HEK293T (cell line): ENCODE results near the gene PLA2G3.

ENCODE experiments used
- CTCF ChIA-PET: fragments of 350-600 bp; formaldehyde crosslinking; extraction: SDS; loops from one replicate; lab custom pipeline; 2021; ENCODE audit warnings: antibody characterized with exemption, inconsistent platforms; lab: Yijun Ruan, JAX
- POLR2A ChIA-PET: fragments of 350-600 bp; formaldehyde crosslinking; extraction: SDS; loops from one replicate; lab custom pipeline; 2020; ENCODE audit warnings: antibody characterized with exemption, inconsistent platforms; lab: Yijun Ruan, JAX
- DNase-seq: peaks from one replicate; pipeline ENCODE4 v3.0.0; 2012; ENCODE audit warnings: mixed read lengths; ENCODE audit errors: extremely low spot score
- ARNT ChIP-seq: fragments of 450-650 bp; IDR thresholded peaks from 2 replicates; pipeline ENCODE4 v1.6.1; 2017; ENCODE audit warnings: mild to moderate bottlenecking
- BHLHE40 ChIP-seq: fragments of 450-650 bp; IDR thresholded peaks from 2 replicates; pipeline ENCODE4 v1.6.1; 2016; ENCODE audit warnings: mild to moderate bottlenecking, moderate library complexity, borderline replicate concordance
- CTBP1 ChIP-seq: fragments of 450-650 bp; IDR thresholded peaks from 2 replicates; pipeline ENCODE4 v1.6.1; 2016; ENCODE audit warnings: borderline replicate concordance
- ELF4 ChIP-seq: fragments of 450-650 bp; IDR thresholded peaks from 2 replicates; pipeline ENCODE4 v1.6.1; 2017; ENCODE audit warnings: antibody characterized with exemption
- FOXA1 ChIP-seq: fragments of 450-650 bp; IDR thresholded peaks from 2 replicates; pipeline ENCODE4 v1.6.1; 2016; ENCODE audit warnings: mild to moderate bottlenecking
- FOXK2 ChIP-seq: fragments of 450-650 bp; IDR thresholded peaks from 2 replicates; pipeline ENCODE4 v1.6.1; 2016; ENCODE audit warnings: mild to moderate bottlenecking
- FOXM1 ChIP-seq: fragments of 450-650 bp; IDR thresholded peaks from 2 replicates; pipeline ENCODE4 v1.6.1; 2017; ENCODE audit warnings: mild to moderate bottlenecking, borderline replicate concordance
- HDGF ChIP-seq: fragments of 450-650 bp; IDR thresholded peaks from 2 replicates; pipeline ENCODE4 v1.6.1; 2017; ENCODE audit warnings: antibody characterized with exemption, borderline replicate concordance
- L3MBTL2 ChIP-seq: fragments of 450-650 bp; conservative IDR thresholded peaks from 2 replicates; pipeline ENCODE4 v1.6.1; 2016; ENCODE audit warnings: mild to moderate bottlenecking
- LEF1 ChIP-seq: fragments of 450-650 bp; IDR thresholded peaks from 2 replicates; pipeline ENCODE4 v1.6.1; 2017; ENCODE audit warnings: mild to moderate bottlenecking, borderline replicate concordance
- NFRKB ChIP-seq: fragments of 450-650 bp; IDR thresholded peaks from 2 replicates; pipeline ENCODE4 v1.6.1; 2016; ENCODE audit warnings: mild to moderate bottlenecking, moderate library complexity
- SP1 ChIP-seq: fragments of 450-650 bp; IDR thresholded peaks from 2 replicates; pipeline ENCODE4 v1.6.1; 2017
- SUZ12 ChIP-seq: fragments of 450-650 bp; IDR thresholded peaks from 2 replicates; pipeline ENCODE4 v1.6.1; 2016; ENCODE audit warnings: mild to moderate bottlenecking
- TARDBP ChIP-seq: fragments of 450-650 bp; IDR thresholded peaks from 2 replicates; pipeline ENCODE4 v1.6.1; 2016
- ZNF384 ChIP-seq: fragments of 450-650 bp; IDR thresholded peaks from 2 replicates; pipeline ENCODE4 v1.6.1; 2016
- TF ChIP-seq, protein P1 (sequence below): fragments of 450-650 bp; IDR thresholded peaks from 2 replicates; pipeline ENCODE4 v1.6.1; 2016

The PLA2G3 gene

DNA sequence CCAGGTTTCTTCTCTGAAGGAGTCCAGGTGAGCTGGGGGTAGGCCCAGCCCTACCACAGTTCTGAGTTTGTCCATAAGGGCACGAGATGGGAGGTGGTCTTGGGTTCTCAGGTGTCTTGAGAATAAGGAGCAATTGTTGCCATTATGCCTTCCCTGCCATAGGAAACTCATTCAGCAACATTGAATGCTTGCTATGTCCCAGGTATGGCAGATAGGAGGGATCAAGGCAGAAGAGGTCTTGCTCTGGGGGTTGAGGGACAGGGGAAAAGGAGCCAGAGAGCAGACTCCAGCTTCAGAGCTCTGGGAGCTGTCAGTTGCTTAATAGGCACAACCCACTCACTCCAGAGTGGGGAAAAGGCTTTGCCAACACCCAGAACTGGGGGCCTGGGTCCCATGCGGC, 37.2 kb downstream of the PLA2G3 start:
- POLR2A ChIA-PET, result no interaction called here
- no peak for DNase-seq
- CTCF ChIA-PET, result interaction anchor here (1.1 kb wide), 1 partner anchor 13 kb away, joined by 4 read pairs; no protein-coding TSS in a partner anchor
- TF ChIP-seq NFRKB (no peak), BHLHE40 (no peak)

DNA sequence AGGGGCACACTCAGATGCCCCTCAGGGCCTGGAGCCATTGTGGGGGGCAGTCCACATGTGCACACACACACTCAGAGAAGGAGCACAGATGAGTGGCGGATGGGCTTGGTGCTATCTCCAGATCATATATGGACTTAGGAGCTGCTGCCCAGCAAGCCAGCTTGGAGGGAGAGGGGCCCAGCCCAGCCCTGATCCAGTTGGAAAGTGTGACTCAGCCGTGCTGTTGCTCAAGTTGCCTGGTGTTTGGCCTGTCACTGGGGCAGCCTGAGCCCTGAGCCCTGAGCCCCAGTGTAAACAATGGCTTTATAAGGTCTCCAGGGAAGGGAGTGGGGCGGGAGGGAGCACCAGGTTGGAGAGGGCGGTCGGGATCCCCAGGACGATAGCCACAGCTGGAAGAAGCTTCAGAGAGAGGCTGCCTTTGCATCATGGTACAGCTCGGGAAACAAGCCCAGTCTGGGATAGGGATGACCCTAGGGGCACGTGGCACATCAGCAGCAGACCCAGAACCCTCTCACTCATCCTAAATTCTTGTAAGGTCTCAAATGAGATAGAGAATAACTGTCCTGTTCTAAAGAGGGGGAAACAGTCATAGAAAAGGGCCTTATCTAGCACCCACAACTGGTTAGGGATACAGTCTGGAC, 37.7 kb downstream of the PLA2G3 start:
- TF ChIP-seq ZNF384 (no peak), NFRKB (no peak), FOXM1 (no peak), L3MBTL2 (no peak), FOXA1 (no peak), BHLHE40 (no peak), ELF4 (no peak), ARNT (no peak), HDGF (no peak), CTBP1 (no peak), TARDBP (no peak), LEF1 (no peak), SP1 (no peak), FOXK2 (no peak), SUZ12 (no peak)
- ChIA-PET POLR2A (interaction anchor here (0.8 to 1.7 kb wide), 2 partner anchors 21 kb away, joined by 3 to 6 read pairs; partner anchors contain the start of genes INPP5J and SMTN), CTCF (interaction anchor here (1.1 kb wide), 1 partner anchor 13 kb away, joined by 4 read pairs; no protein-coding TSS in a partner anchor)
- no peak for DNase-seq

DNA sequence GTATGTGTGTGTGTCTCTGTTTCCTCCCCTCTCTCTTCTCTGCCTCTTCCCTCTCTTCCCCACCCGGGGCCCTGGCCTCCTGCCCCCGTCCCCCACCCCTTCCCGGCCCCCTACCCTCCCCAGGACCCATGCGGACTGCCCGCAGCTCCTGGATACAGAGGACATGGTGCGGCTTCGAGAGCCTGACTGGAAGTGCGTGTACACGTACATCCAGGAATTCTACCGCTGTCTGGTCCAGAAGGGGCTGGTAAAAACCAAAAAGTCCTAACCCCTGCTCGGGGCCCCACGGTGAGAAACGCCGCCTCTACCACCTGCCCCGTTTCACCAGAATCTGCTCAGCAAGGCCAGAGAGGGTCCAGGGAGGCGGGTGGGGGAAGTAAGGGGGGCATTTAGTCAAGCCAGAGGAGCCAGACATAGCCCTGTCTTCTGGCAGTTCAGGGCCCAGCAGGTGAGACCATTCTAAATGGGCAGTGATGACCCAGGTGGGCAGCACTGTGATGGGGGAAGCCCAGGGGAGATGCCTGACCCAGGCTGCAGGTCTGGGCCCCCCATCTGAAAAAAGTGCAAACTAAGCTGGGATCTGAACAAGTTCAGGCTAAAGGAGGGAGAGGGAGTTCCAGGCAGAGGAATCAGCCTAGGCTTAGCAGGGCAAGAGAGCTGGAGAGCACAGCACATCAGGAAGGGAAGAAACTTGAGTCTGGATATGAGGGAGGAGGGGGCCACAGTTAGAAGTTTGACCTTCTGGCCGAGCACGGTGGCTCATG, 39.4 kb downstream of the PLA2G3 start:
- CTCF ChIA-PET, result no interaction called here
- POLR2A ChIA-PET, result interaction anchor here (1.7 kb wide), 1 partner anchor 20 kb away, joined by 6 read pairs; the partner anchor contains the start of gene SMTN
- DNase-seq, result no peak
- no peak for TF ChIP-seq ELF4
- TF ChIP-seq ARNT, result no peak
- no peak for TF ChIP-seq SUZ12
- TF ChIP-seq ZNF384, result no peak
- TF ChIP-seq, protein P1, sequence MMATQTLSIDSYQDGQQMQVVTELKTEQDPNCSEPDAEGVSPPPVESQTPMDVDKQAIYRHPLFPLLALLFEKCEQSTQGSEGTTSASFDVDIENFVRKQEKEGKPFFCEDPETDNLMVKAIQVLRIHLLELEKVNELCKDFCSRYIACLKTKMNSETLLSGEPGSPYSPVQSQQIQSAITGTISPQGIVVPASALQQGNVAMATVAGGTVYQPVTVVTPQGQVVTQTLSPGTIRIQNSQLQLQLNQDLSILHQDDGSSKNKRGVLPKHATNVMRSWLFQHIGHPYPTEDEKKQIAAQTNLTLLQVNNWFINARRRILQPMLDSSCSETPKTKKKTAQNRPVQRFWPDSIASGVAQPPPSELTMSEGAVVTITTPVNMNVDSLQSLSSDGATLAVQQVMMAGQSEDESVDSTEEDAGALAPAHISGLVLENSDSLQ, result no peak
- no peak for TF ChIP-seq L3MBTL2
- no peak for TF ChIP-seq CTBP1
- TF ChIP-seq FOXA1, result no peak
- TF ChIP-seq SP1, result no peak
- TF ChIP-seq HDGF, result no peak
- TF ChIP-seq TARDBP, result no peak
- TF ChIP-seq FOXM1, result no peak
- TF ChIP-seq NFRKB, result no peak
- TF ChIP-seq BHLHE40, result no peak
- no peak for TF ChIP-seq FOXK2
- no peak for TF ChIP-seq LEF1

DNA sequence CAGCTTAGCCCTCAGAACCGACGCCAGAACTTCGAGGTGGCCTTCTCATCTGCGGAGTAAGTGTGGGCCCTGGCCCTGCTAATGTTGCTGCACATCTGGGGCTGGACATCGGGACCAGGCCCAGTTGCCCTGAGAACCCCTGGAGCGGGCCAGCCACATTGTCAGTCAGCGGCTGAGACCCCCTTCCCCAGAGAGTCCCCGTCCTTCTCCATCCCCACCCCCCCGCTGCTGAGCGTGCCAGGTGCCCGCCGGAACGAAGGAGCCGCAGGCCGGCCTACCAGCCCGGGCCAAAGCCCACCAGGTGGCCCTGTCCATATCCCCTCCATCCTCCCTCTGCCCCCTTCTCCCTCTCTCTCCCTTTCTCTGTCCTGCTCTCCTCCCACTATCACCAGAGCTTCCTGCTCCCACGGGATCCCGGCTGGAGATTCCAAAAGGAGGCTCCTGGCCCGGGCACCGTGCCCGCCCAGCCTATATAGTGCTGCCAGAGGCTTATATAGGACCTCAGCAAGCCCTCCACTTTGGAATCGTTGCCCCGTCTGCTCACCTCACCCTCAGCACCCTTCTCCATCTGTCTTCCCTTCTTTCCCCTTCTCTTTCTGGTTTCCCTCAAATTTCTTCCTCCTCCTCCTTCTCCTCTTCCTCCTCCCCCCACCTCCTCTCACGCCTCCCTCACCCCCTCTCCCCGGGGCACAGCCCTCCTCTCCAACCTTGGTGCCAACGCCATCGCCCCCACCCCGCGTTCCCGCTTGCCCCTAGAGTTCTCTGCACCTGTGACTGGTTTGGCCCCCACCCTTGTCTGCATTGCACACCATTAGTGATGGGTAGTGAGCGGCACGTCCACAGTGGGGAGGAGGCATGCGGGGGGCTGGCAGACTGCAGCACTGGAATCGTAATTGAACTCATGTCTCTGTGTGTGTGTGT, 40.2 kb downstream of the PLA2G3 start:
- POLR2A ChIA-PET, result no interaction called here
- TF ChIP-seq CTBP1, result no peak
- TF ChIP-seq HDGF, result no peak
- no peak for TF ChIP-seq ZNF384
- no peak for TF ChIP-seq LEF1
- TF ChIP-seq SP1, result no peak
- TF ChIP-seq FOXA1, result no peak
- TF ChIP-seq ARNT, result no peak
- TF ChIP-seq SUZ12, result no peak
- DNase-seq, result no peak
- CTCF ChIA-PET, result no interaction called here

DNA sequence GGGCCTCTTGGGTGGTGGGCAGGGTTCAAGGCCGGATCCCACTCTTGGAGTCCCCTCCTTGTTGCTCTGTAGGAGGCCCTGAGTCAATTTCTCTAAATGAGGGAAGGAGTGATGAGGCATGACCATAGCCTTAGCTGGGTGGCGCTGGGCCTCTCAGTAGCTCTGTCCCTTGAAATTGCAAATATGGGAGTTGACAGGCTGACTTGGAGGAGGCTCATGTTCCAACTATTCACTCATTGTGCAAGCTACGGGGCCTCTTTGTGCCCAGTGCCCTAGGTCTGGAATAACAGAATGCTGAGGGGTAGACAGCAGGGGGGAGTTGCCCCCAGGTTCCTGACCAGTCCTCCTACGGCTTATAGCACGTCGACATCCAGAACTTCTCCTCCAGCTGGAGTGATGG, 40.9 kb downstream of the PLA2G3 start:
- ChIA-PET CTCF (interaction anchor here (1.2 kb wide), 1 partner anchor 8 kb away, joined by 7 read pairs; the partner anchor contains the start of gene SELENOM), POLR2A (interaction anchor here (1.1 kb wide), 2 partner anchors 8 to 19 kb away, joined by 3 read pairs; partner anchors contain the start of genes SELENOM and SMTN)
- DNase-seq, result no peak
- TF ChIP-seq, protein P1, result no peak
- TF ChIP-seq CTBP1 (no peak), SP1 (no peak), NFRKB (no peak), BHLHE40 (no peak), HDGF (no peak), L3MBTL2 (no peak)
